ENCODE results near the gene SRGAP2C.
"Not testable (repeated sequence)": the region's sequence is repeated elsewhere in the genome, so short reads cannot be mapped to it uniquely, and the experiment has no call there.

The SRGAP2C gene

GRCh38 chr1:121337958-121338357 is 153.2 kb downstream of the SRGAP2C start:
- DNase-seq (ENCODE audit: low spot score), result not testable (repeated sequence)

GRCh38 chr1:121339611-121340010 is 154.8 kb downstream of the SRGAP2C start:
- DNase-seq (ENCODE audit: low spot score), result not testable (repeated sequence)

- not testable (repeated sequence) for DNase-seq (ENCODE audit: low spot score)
These were observed 158.6 kb downstream of the SRGAP2C start for GRCh38 chr1:121343311-121343906.

- DNase-seq (ENCODE audit: low spot score), result not testable (repeated sequence)
These were observed 159.6 kb downstream of the SRGAP2C start for GRCh38 chr1:121344355-121344754.

- DNase-seq (ENCODE audit: low spot score), result not testable (repeated sequence)
These were observed 161.9 kb downstream of the SRGAP2C start for GRCh38 chr1:121346654-121347053.

GRCh38 chr1:121347476-121347875 is 162.7 kb downstream of the SRGAP2C start:
- not testable (repeated sequence) for DNase-seq (ENCODE audit: low spot score)

GRCh38 chr1:121348115-121348514 is 163.3 kb downstream of the SRGAP2C start:
- not testable (repeated sequence) for DNase-seq (ENCODE audit: low spot score)

GRCh38 chr1:121349332-121349967 is 164.7 kb downstream of the SRGAP2C start:
- not testable (repeated sequence) for DNase-seq (ENCODE audit: low spot score)

GRCh38 chr1:121355711-121356420 is 171.1 kb downstream of the SRGAP2C start:
- DNase-seq (ENCODE audit: low spot score), result not testable (repeated sequence)

- not testable (repeated sequence) for DNase-seq (ENCODE audit: low spot score)
These were observed 172.0 kb downstream of the SRGAP2C start for GRCh38 chr1:121356819-121357218.

GRCh38 chr1:121360531-121360930 is 175.8 kb downstream of the SRGAP2C start:
- not testable (repeated sequence) for DNase-seq (ENCODE audit: low spot score)

- DNase-seq (ENCODE audit: low spot score), result not testable (repeated sequence)
These were observed 176.9 kb downstream of the SRGAP2C start for GRCh38 chr1:121361451-121362233.

GRCh38 chr1:121362234-121362883 is 177.6 kb downstream of the SRGAP2C start:
- DNase-seq (ENCODE audit: low spot score), result not testable (repeated sequence)

GRCh38 chr1:121365316-121365715 is 180.5 kb downstream of the SRGAP2C start:
- not testable (repeated sequence) for DNase-seq (ENCODE audit: low spot score)

GRCh38 chr1:121365723-121366122 is 180.9 kb downstream of the SRGAP2C start:
- not testable (repeated sequence) for DNase-seq (ENCODE audit: low spot score)

- DNase-seq (ENCODE audit: low spot score), result not testable (repeated sequence)
These were observed 181.4 kb downstream of the SRGAP2C start for GRCh38 chr1:121366171-121366570.

GRCh38 chr1:121368910-121369309 is 184.1 kb downstream of the SRGAP2C start:
- not testable (repeated sequence) for DNase-seq (ENCODE audit: low spot score)

GRCh38 chr1:121369959-121370358 is 185.2 kb downstream of the SRGAP2C start:
- not testable (repeated sequence) for DNase-seq (ENCODE audit: low spot score)

- not testable (repeated sequence) for DNase-seq (ENCODE audit: low spot score)
These were observed 190.1 kb downstream of the SRGAP2C start for GRCh38 chr1:121374851-121375367.

- not testable (repeated sequence) for DNase-seq (ENCODE audit: low spot score)
These were observed 192.2 kb downstream of the SRGAP2C start for GRCh38 chr1:121376986-121377385.

GRCh38 chr1:121378757-121379156 is 194.0 kb downstream of the SRGAP2C start:
- DNase-seq (ENCODE audit: low spot score), result not testable (repeated sequence)

Data from hepatic stellate cell (primary cell).